DOHH2 (cell line): Measurements from ENCODE around the gene IDUA.

Experiments used
- CTCF ChIP-seq: fragments of 200-600 bp; sonication (generic); IDR thresholded peaks from one replicate; pipeline ENCODE4 v1.5.1; 2014; ENCODE audit warnings: antibody characterized with exemption, mild to moderate bottlenecking, low read depth, low read length; ENCODE audit not compliant: poor library complexity, severe bottlenecking
- EZH2phosphoT487 ChIP-seq: fragments of 200-600 bp; sonication (generic); IDR thresholded peaks from 2 replicates; pipeline ENCODE4 v1.6.1; 2017; ENCODE audit warnings: borderline replicate concordance, mild to moderate bottlenecking, antibody characterized with exemption, low read length, moderate library complexity, mixed read lengths

GRCh38 chr4:1010395-1011021, 23.7 kb downstream of the IDUA start:
- no peak for TF ChIP-seq CTCF
- TF ChIP-seq EZH2phosphoT487: no peak
